HepG2 (cell line): ENCODE measurements around the gene C15orf62. TPM values are rescaled to one million over a fixed set of nuclear protein-coding genes. Genes with fewer than 3 reads are reported as not detected.

ENCODE experiments used
- CEBPG ChIP-seq: IDR thresholded peaks from 2 replicates; pipeline ENCODE4 v1.6.1; 2016
- EP300 ChIP-seq, 3 experiments: sonication (generic) in 1 of 3; formaldehyde crosslinking in 1 of 3; IDR thresholded peaks; 2 replicates each; pipeline versions ENCODE4 v1.5.1 to v1.6.1; 2011 to 2020; ENCODE audit warnings: low read depth in 2 of 3, low read length in 2 of 3, borderline replicate concordance in 1 of 3, improper control_type of control experiment in 1 of 3, mild to moderate bottlenecking in 1 of 3, missing genetic modification reagents in 1 of 3, moderate library complexity in 1 of 3
- FOXP1 ChIP-seq, 2 experiments: fragments of 450-650 bp in 1 of 2; IDR thresholded peaks; 2 replicates each; pipeline ENCODE4 v1.6.1; 2017 to 2018; ENCODE audit warnings: antibody characterized with exemption in 1 of 2
- HHEX ChIP-seq: IDR thresholded peaks from 2 replicates; pipeline ENCODE4 v1.6.1; 2016; ENCODE audit warnings: control low read depth
- KDM5A ChIP-seq: fragments of 200-600 bp; sonication (generic); IDR thresholded peaks from 2 replicates; pipeline ENCODE4 v1.7.0; 2018; ENCODE audit warnings: antibody characterized with exemption, mild to moderate bottlenecking, low read length, borderline replicate concordance
- NAIF1 ChIP-seq: sonication (generic); formaldehyde crosslinking; IDR thresholded peaks from 2 replicates; pipeline ENCODE4 v1.5.0; 2020; ENCODE audit warnings: mild to moderate bottlenecking, missing genetic modification reagents, borderline replicate concordance
- PRDM15 ChIP-seq: sonication (generic); formaldehyde crosslinking; IDR thresholded peaks from 2 replicates; pipeline ENCODE4 v1.4.0; 2020; ENCODE audit warnings: missing genetic modification reagents
- REPIN1 ChIP-seq: sonication (generic); formaldehyde crosslinking; IDR thresholded peaks from 2 replicates; pipeline ENCODE4 v1.8.0; 2022; ENCODE audit warnings: missing genetic modification reagents, low read depth, mild to moderate bottlenecking, borderline replicate concordance
- RNF219 ChIP-seq: sonication (generic); formaldehyde crosslinking; IDR thresholded peaks from 2 replicates; pipeline ENCODE4 v1.5.0; 2020; ENCODE audit warnings: mild to moderate bottlenecking, missing genetic modification reagents
- SALL2 ChIP-seq: sonication (generic); formaldehyde crosslinking; IDR thresholded peaks from 2 replicates; pipeline ENCODE4 v1.8.1; 2023; ENCODE audit warnings: mild to moderate bottlenecking, missing genetic modification reagents, inconsistent platforms
- SP5 ChIP-seq: IDR thresholded peaks from 2 replicates; pipeline ENCODE4 v1.6.1; 2016; ENCODE audit warnings: low read depth, borderline replicate concordance
- SYNCRIP ChIP-seq: fragments of 200-400 bp; formaldehyde crosslinking; IDR thresholded peaks from 2 replicates; pipeline ENCODE4 v1.6.1; 2018; ENCODE audit warnings: mild to moderate bottlenecking, low read depth, low read length; ENCODE audit not compliant: insufficient read depth
- ZBTB33 ChIP-seq: sonication (generic); formaldehyde crosslinking; IDR thresholded peaks from 2 replicates; pipeline ENCODE4 v1.4.0; 2020; ENCODE audit warnings: missing genetic modification reagents
- ZNF274 ChIP-seq: sonication (generic); formaldehyde crosslinking; IDR thresholded peaks from 2 replicates; pipeline ENCODE4 v1.5.1; 2020; ENCODE audit warnings: mild to moderate bottlenecking, missing genetic modification reagents
- ZNF460 ChIP-seq: sonication (generic); formaldehyde crosslinking; IDR thresholded peaks from 2 replicates; pipeline ENCODE4 v1.5.1; 2020; ENCODE audit warnings: missing genetic modification reagents, mild to moderate bottlenecking, borderline replicate concordance
- ZNF552 ChIP-seq: sonication (generic); formaldehyde crosslinking; IDR thresholded peaks from 2 replicates; pipeline ENCODE4 v1.9.0; 2022; ENCODE audit warnings: missing genetic modification reagents, mild to moderate bottlenecking, borderline replicate concordance
- ZNF674 ChIP-seq: sonication (generic); formaldehyde crosslinking; IDR thresholded peaks from 2 replicates; pipeline ENCODE4 v1.5.0; 2020; ENCODE audit warnings: low read depth, mild to moderate bottlenecking, missing genetic modification reagents
- ZNF776 ChIP-seq: sonication (generic); formaldehyde crosslinking; IDR thresholded peaks from 2 replicates; pipeline ENCODE4 v1.4.0; 2020; ENCODE audit warnings: mild to moderate bottlenecking, missing genetic modification reagents
- ZNF816 ChIP-seq: sonication (generic); formaldehyde crosslinking; IDR thresholded peaks from 2 replicates; pipeline ENCODE4 v1.8.0; 2022; ENCODE audit warnings: missing genetic modification reagents, mild to moderate bottlenecking, borderline replicate concordance
- polyA plus RNA-seq, 8 experiments: library from polyadenylated mRNA; depleted of rRNA in 3 of 8; stranded (reverse) in 7 of 8; unstranded in 1 of 8; fragments of >200 nt; fragmentation: Illumina TruSeq in 4 of 8; extraction: Trizol in 4 of 8; gene quantifications; 2 replicates each; pipeline versions ENCODE4 v1.2.1 to v1.2.3, GENCODE V29; 2011 to 2016; ENCODE audit warnings: low read depth in 4 of 8, missing spikeins in 1 of 8, mixed read lengths in 1 of 8; ENCODE audit not compliant: insufficient read depth in 1 of 8
- total RNA-seq, 5 experiments: library from RNA; depleted of rRNA; stranded (reverse); fragments of >200 nt; fragmentation: Illumina TruSeq; extraction: Trizol; gene quantifications; 2 replicates each; pipeline ENCODE4 v1.2.3, GENCODE V29; 2016; ENCODE audit warnings: low read depth in 1 of 5

Gene C15orf62
- total and polyA plus RNA-seq, 2 of the 13 experiments (the other 11 are each of a cell fraction or from before 2014, with no cell fraction given) = 0.51 to 1.1 TPM

GRCh38 chr15:40793216-40793989 is 23.6 kb downstream of the C15orf62 start (continued):
- TF ChIP-seq NAIF1 (CRISPR knock-in tag) (no peak), ZNF776 (no peak), EP300 (IDR thresholded peaks at IDR 0.05; ENCODE audit: low read depth in 2 of 2, low read length in 2 of 2) (peak in 1 of 2 experiments; percentile 84; a peak in 2 of 4 replicates), EP300 (CRISPR knock-in tag; IDR thresholded peaks at IDR 0.05; ENCODE audit: borderline replicate concordance) (peak; percentile 45), KDM5A (no peak; the same call in 1 of the 2 replicates), SP5 (CRISPR knock-in tag) (no peak), SALL2 (CRISPR knock-in tag) (no peak), ZNF552 (no peak), RNF219 (CRISPR knock-in tag) (no peak), ZBTB33 (CRISPR knock-in tag) (0 out of 2 replicates have a peak, but pooled peaks have one; percentile 41), REPIN1 (no peak), ZNF460 (CRISPR knock-in tag) (no peak), HHEX (no peak), ZNF674 (CRISPR knock-in tag) (no peak), FOXP1 (IDR thresholded peaks at IDR 0.05) (no peak), FOXP1 (CRISPR knock-in tag; IDR thresholded peaks at IDR 0.05) (peak; percentile 43; the same call in 1 of the 2 replicates), CEBPG (CRISPR knock-in tag) (peak; percentile 49), ZNF274 (CRISPR knock-in tag) (no peak), PRDM15 (CRISPR knock-in tag) (no peak), SYNCRIP (no peak), ZNF816 (CRISPR knock-in tag) (no peak)
